ENCODE measurements around the gene USP17L28.
"Not testable (repeated sequence)": the region's sequence is repeated elsewhere in the genome, so short reads cannot be mapped to it uniquely, and the experiment has no call there.

USP17L28 gene, protein sequence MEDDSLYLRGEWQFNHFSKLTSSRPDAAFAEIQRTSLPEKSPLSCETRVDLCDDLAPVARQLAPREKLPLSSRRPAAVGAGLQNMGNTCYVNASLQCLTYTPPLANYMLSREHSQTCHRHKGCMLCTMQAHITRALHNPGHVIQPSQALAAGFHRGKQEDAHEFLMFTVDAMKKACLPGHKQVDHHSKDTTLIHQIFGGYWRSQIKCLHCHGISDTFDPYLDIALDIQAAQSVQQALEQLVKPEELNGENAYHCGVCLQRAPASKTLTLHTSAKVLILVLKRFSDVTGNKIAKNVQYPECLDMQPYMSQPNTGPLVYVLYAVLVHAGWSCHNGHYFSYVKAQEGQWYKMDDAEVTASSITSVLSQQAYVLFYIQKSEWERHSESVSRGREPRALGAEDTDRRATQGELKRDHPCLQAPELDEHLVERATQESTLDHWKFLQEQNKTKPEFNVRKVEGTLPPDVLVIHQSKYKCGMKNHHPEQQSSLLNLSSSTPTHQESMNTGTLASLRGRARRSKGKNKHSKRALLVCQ

DNA sequence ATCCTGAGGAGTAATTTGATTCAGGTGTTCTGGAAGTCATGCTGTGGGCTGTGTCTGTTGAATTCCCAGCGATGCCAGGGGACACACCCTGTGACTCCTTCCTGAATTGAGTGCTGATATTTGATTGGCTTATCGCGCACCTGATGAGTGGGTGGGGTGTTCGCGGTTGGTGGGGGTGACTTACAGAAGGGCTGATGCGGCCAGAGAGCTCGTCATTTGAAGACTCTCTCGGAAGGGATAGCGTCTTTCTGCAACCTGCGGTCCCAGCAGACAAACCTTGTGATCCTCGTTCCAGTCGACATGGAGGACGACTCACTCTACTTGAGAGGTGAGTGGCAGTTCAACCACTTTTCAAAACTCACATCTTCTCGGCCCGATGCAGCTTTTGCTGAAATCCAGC, at the start of gene USP17L28:
Gene USP17L28 (plus strand): TSS at position 301 of the 400 bp plus-strand sequence. CDS start 0 bp downstream, at position 301.
- DNase-seq: not testable (repeated sequence)

DNA sequence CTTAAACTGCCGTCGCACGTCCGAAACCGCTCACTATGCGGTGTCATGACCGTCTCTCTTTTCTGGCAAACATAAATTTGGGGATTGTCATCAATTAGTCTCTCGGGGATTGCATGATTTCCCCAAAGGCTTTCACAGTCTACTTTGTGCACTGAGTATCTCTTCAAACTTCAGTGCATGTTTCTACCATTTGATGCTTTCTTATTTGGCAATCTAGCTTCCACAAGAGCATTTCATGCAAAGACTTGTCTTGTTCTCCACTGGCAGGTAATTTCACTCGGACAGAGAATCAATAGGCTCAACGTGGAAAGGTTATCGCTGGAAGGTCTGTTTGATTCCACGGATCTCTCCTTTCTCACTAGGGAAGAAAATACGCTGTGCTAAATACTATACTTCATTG, 24.5 kb upstream of the USP17L28 start:
- DNase-seq: not testable (repeated sequence)

DNA sequence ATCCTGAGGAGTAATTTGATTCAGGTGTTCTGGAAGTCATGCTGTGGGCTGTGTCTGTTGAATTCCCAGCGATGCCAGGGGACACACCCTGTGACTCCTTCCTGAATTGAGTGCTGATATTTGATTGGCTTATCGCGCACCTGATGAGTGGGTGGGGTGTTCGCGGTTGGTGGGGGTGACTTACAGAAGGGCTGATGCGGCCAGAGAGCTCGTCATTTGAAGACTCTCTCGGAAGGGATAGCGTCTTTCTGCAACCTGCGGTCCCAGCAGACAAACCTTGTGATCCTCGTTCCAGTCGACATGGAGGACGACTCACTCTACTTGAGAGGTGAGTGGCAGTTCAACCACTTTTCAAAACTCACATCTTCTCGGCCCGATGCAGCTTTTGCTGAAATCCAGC, 23.8 kb upstream of the USP17L28 start, which contains the start of gene USP17L24:
Gene USP17L24 (plus strand): TSS at position 301 of the 400 bp plus-strand sequence. CDS start 0 bp downstream, at position 301.
- DNase-seq: not testable (repeated sequence)

DNA sequence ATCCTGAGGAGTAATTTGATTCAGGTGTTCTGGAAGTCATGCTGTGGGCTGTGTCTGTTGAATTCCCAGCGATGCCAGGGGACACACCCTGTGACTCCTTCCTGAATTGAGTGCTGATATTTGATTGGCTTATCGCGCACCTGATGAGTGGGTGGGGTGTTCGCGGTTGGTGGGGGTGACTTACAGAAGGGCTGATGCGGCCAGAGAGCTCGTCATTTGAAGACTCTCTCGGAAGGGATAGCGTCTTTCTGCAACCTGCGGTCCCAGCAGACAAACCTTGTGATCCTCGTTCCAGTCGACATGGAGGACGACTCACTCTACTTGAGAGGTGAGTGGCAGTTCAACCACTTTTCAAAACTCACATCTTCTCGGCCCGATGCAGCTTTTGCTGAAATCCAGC, 19.1 kb upstream of the USP17L28 start, which contains the start of gene USP17L25:
Gene USP17L25 (plus strand): TSS at position 301 of the 400 bp plus-strand sequence. CDS start 0 bp downstream, at position 301.
- DNase-seq: not testable (repeated sequence)

DNA sequence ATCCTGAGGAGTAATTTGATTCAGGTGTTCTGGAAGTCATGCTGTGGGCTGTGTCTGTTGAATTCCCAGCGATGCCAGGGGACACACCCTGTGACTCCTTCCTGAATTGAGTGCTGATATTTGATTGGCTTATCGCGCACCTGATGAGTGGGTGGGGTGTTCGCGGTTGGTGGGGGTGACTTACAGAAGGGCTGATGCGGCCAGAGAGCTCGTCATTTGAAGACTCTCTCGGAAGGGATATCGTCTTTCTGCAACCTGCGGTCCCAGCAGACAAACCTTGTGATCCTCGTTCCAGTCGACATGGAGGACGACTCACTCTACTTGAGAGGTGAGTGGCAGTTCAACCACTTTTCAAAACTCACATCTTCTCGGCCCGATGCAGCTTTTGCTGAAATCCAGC, 14.3 kb upstream of the USP17L28 start, which contains the start of gene USP17L26:
Gene USP17L26 (plus strand): TSS at position 301 of the 400 bp plus-strand sequence. CDS start 0 bp downstream, at position 301.
- not testable (repeated sequence) for DNase-seq

DNA sequence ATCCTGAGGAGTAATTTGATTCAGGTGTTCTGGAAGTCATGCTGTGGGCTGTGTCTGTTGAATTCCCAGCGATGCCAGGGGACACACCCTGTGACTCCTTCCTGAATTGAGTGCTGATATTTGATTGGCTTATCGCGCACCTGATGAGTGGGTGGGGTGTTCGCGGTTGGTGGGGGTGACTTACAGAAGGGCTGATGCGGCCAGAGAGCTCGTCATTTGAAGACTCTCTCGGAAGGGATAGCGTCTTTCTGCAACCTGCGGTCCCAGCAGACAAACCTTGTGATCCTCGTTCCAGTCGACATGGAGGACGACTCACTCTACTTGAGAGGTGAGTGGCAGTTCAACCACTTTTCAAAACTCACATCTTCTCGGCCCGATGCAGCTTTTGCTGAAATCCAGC, 9.6 kb upstream of the USP17L28 start, which contains the start of gene USP17L5:
Gene USP17L5 (plus strand): TSS at position 301 of the 400 bp plus-strand sequence. CDS start 0 bp downstream, at position 301.
- DNase-seq: not testable (repeated sequence)

DNA sequence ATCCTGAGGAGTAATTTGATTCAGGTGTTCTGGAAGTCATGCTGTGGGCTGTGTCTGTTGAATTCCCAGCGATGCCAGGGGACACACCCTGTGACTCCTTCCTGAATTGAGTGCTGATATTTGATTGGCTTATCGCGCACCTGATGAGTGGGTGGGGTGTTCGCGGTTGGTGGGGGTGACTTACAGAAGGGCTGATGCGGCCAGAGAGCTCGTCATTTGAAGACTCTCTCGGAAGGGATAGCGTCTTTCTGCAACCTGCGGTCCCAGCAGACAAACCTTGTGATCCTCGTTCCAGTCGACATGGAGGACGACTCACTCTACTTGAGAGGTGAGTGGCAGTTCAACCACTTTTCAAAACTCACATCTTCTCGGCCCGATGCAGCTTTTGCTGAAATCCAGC, 4.8 kb upstream of the USP17L28 start, which contains the start of gene USP17L27:
Gene USP17L27 (plus strand): TSS at position 301 of the 400 bp plus-strand sequence. CDS start 0 bp downstream, at position 301.
- not testable (repeated sequence) for DNase-seq

DNA sequence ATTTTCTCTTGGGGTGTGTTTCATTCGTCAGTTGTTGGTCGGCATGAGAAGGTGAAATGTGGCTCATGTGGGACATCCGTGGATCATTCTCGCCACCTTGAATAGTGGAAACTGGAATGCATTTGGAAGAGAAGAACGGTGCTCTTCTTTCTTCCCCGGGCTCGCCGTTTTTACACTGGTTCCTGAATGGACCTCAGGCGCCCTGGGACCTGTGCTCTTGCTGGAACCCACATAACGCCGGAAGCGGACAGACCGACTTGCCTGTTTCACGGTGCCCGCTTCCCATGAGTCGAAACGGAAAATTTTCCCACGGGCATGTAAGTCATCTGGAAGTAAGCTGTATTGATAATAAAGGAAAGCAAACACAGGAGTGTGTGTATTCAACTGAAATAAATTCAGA, 2.2 kb downstream of the USP17L28 start:
- not testable (repeated sequence) for DNase-seq

DNA sequence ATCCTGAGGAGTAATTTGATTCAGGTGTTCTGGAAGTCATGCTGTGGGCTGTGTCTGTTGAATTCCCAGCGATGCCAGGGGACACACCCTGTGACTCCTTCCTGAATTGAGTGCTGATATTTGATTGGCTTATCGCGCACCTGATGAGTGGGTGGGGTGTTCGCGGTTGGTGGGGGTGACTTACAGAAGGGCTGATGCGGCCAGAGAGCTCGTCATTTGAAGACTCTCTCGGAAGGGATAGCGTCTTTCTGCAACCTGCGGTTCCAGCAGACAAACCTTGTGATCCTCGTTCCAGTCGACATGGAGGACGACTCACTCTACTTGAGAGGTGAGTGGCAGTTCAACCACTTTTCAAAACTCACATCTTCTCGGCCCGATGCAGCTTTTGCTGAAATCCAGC, 4.6 kb downstream of the USP17L28 start, which contains the start of gene USP17L29:
Gene USP17L29 (plus strand): TSS at position 301 of the 400 bp plus-strand sequence. CDS start 0 bp downstream, at position 301.
- DNase-seq: not testable (repeated sequence)

DNA sequence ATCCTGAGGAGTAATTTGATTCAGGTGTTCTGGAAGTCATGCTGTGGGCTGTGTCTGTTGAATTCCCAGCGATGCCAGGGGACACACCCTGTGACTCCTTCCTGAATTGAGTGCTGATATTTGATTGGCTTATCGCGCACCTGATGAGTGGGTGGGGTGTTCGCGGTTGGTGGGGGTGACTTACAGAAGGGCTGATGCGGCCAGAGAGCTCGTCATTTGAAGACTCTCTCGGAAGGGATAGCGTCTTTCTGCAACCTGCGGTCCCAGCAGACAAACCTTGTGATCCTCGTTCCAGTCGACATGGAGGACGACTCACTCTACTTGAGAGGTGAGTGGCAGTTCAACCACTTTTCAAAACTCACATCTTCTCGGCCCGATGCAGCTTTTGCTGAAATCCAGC, 14.1 kb downstream of the USP17L28 start, which contains the start of gene USP17L30:
Gene USP17L30 (plus strand): TSS at position 301 of the 400 bp plus-strand sequence. CDS start 0 bp downstream, at position 301.
- not testable (repeated sequence) for DNase-seq

DNA sequence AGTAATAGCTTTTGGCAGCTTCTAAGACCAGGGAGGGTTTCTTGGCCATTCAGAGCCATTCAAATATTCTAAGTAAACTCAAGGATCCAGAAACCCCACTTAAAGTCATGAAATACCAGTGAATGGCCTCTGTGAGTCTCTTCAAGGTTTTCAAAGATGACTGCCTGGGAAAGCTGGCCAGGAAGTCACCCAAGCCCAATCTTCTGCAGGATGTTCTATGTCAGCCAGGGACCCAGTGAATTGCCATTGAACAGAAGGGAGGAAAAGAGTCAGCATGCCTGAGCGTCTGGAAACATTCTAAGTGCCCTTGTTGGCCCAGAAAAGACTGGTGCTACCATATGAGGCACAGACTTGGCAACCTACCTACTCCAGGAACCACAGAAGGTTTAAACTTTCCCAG, 31.2 kb downstream of the USP17L28 start:
- DNase-seq: not testable (repeated sequence)

DNA sequence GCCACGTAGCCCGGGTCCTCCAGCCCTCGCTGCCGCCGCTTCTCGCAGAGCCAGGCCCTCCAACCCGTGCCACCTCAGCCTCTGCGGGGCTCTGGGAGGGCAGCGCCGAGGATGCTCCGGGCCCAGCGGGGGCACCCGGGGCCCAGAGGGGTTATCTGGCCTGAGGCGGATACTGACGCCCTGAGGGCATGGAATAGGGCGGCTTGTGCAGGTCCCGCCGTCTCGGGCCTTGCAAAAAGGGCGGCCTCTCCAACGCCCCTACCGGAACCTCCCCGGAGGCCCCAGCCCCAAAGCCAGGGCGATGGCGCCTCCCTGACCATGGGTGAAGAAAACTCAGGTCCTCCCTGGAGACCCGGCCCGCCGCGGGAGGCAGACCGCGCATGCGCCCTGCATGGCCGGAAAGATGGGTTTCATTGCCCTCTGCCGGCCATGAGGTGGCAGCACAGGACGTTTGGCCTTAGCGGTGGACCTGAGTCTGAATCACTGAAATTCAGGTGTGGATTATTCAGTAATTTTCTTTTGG, 32.4 kb downstream of the USP17L28 start:
- peak; percentile 9 to 49 for DNase-seq

DNA sequence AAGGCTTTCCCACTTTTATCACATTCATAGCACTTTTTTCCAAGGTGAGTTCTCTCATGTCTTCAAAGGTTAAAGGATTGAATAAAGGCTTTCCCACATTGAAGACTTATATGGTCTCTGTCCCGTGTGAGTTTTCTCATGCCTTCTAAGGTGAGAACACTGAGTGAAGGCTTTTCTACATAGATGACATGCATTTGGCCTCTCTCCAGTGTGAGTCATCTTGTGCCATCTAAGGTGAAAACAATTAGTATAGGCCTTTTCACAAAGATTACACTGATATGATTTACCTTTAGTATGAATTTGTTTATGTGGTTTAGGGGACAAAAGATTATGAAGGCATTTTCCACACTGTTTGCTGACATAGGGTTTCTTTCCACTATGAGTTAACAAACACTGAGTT, 35.4 kb downstream of the USP17L28 start:
- no peak for DNase-seq

DNA sequence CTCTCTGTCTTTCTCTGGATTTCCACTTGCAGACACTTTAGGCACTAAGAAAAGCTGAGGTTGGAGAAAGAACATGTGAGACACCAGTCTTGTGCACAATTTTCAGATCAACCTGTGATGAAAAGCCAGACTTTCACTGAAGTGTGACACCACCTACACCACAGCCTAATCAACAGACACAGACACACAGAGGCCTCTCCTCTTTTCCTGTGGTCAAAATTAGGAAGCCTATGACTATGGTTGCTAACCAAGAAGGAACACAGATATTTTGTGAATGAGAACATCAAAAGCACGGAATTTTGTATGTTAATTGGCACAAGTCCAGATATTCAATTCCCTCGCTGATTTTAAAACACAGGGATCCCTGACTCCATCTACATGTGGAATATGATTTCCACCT, 40.3 kb downstream of the USP17L28 start:
- not testable (repeated sequence) for DNase-seq
